HK-2 (cell line): ENCODE results near the gene AIMP2.
"Not testable (repeated sequence)": the region's sequence is repeated elsewhere in the genome, so short reads cannot be mapped to it uniquely, and the experiment has no call there.

Experiments used
- DNase-seq: peaks from one replicate; pipeline ENCODE4 v3.0.0-alpha.2; 2018; ENCODE audit not compliant: unreplicated experiment

The AIMP2 gene

GRCh38 chr7:6026011-6026819 lies 17.1 kb downstream of the AIMP2 start:
- peak; percentile 59 for DNase-seq

- DNase-seq = no peak
These were observed 17.8 kb downstream of the AIMP2 start for GRCh38 chr7:6026820-6027311.

GRCh38 chr7:6027806-6028365 lies 18.8 kb downstream of the AIMP2 start:
- DNase-seq = no peak

GRCh38 chr7:6028563-6028962 lies 19.5 kb downstream of the AIMP2 start:
- no peak for DNase-seq

GRCh38 chr7:6030988-6031387 lies 21.9 kb downstream of the AIMP2 start, which contains the start of gene ANKRD61:
Gene ANKRD61 (plus strand): TSS chr7:6031376. CDS start chr7:6031376, 0 bp downstream.
- DNase-seq = no peak

- no peak for DNase-seq
These were observed 22.5 kb downstream of the AIMP2 start for GRCh38 chr7:6031567-6031966.

GRCh38 chr7:6032167-6032566 lies 23.1 kb downstream of the AIMP2 start:
- DNase-seq = no peak

- no peak for DNase-seq
These were observed 23.6 kb downstream of the AIMP2 start for GRCh38 chr7:6032641-6033040.

- no peak for DNase-seq
These were observed 26.1 kb downstream of the AIMP2 start for GRCh38 chr7:6035165-6035564.

- DNase-seq = no peak
These were observed 26.6 kb downstream of the AIMP2 start for GRCh38 chr7:6035686-6036085.

GRCh38 chr7:6049780-6050179 lies 40.7 kb downstream of the AIMP2 start:
- no peak for DNase-seq

GRCh38 chr7:6051185-6051584 lies 42.1 kb downstream of the AIMP2 start:
- not testable (repeated sequence) for DNase-seq

- no peak for DNase-seq
These were observed 47.5 kb downstream of the AIMP2 start for GRCh38 chr7:6056616-6057015.

GRCh38 chr7:6057316-6058129 lies 48.5 kb downstream of the AIMP2 start:
- no peak for DNase-seq

GRCh38 chr7:6059941-6060340 lies 50.9 kb downstream of the AIMP2 start:
- not testable (repeated sequence) for DNase-seq

GRCh38 chr7:6071406-6071805 lies 62.3 kb downstream of the AIMP2 start:
- DNase-seq = no peak
